Fibroblast of upper back skin (primary cell): ENCODE results near the gene GDF7.
"Not testable (repeated sequence)": the region's sequence is repeated elsewhere in the genome, so short reads cannot be mapped to it uniquely, and the experiment has no call there.

Experiments
- DNase-seq: peaks from one replicate; pipeline ENCODE4 v3.0.0-alpha.2; 2013

The GDF7 gene

DNA sequence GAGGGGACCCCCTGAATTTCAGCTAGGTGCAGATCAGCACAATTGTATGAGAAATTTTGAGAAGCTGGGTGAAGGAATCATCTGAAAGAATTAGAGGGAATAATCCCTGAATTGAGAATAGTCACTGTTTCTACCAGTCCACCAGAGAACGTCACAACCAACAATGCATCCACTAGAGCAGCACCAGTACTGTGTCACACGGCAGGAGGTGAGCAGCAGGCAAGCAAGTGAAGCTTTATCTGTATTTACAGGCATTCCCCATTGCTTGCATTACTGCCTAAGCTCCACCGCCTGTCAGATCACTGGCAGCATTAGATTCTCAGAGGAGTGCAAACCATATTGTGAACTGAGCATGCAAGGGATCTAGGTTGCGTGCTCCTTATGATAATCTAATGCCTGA, 40.7 kb downstream of the GDF7 start:
- no peak for DNase-seq

DNA sequence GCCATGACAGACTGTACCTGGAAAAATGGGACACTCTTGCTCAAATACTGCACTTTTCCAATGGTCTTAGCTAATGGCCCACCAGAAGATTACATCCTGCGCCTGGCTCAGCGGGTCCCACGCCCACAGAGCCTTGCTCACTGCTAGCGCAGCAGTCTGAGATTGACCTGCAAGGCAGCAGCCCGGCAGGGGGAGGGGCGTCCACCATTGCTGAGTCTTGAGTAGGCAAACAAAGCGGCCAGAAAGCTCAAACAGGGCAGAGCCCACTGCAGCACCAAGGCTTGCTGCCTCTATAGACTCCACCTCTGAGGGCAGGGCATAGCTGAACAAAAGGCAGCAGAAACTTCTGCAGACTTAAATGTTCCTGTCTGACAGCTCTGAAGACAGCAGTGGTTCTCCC, 44.7 kb downstream of the GDF7 start:
- DNase-seq = not testable (repeated sequence)

DNA sequence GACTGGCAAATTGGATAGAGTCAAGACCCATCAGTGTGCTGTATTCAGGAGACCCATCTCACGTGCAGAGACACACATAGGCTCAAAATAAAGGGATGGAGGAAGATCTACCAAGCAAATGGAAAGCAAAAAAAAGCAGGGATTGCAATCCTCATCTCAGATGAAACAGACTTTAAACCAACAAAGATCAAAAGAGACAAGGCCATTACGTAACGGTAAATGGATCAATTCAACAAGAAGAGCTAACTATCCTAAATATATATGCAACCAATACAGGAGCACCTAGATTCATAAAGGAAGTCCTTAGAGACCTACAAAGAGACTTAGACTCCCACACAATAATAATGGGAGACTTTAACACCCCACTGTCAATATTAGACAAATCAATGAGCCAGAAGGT, 46.6 kb downstream of the GDF7 start:
- not testable (repeated sequence) for DNase-seq

DNA sequence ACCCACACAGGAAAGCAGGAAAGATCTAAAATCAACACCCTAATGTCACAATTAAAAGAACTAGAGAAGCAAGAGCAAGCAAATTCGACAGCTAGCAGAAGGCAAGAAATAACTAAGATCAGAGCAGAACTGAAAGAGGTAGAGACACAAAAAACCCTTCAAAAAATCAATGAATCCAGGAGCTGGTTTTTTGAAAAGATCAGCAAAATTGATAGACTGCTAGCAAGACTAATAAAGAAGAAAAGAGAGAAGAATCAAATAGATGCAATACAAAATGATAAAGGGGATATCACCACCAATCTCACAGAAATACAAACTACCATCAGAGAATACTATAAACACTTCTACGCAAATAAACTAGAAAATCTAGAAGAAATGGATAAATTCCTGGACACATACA, 47.5 kb downstream of the GDF7 start:
- not testable (repeated sequence) for DNase-seq

DNA sequence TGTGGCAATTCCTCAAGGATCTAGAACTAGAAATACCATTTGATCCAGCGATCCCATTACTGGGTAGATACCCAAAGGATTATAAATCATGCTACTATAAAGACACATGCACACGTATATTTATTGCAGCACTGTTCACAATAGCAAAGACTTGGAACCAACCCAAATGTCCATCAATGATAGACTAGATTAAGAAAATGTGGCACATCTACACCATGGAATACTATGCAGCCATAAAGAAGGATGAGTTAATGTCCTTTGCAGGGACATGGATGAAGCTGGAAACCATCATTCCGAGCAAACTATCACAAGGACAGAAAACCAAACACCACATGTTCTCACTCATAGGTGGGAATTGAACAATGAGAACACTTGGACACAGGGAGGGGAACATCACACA, 49.2 kb downstream of the GDF7 start:
- DNase-seq = not testable (repeated sequence)

DNA sequence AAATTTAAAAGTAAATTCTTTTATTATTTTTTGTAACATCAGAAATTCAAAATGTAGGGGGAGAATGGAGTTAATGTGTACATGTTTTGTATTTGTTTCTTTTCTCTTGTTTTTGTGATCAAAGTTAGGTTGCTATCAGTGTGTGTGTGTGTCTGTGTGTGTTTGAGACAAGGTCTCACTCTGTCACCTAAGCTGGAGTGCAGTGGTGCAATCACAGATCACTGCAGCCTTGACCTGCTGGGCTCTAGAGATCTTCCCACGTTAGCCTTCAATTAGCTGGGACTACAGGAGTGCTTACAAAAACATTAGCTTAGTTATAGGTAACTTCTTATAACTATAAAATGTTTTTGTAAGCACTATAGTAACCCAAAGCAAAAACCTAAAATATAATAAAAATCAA, 50.7 kb downstream of the GDF7 start:
- no peak for DNase-seq

DNA sequence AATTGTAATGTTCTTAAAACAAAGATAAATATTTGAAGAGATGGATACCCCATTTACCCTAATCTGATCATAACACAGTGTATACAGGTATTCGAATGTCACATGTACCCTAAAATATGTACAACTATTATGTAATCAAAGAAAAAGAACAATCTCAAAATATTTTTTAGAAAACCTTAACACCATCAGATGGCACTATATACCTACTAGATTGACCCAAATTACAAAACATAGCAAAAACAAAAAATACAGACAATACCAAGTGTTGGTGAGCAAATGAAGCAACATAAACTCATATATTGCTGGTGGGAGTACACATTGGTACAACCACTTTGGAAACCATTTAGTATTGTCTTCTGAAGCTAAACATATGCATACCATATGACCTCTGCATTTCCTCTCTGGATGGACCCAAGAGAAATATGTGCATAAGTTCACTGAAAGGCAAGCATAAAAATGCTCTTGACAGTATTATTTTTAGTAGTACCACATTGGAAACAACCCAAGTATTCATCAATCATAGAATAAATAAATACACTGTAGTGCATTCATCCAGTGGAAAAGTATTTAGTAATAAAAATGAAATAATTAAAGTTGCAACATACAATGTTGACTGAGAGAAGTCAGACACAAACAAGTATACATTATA, 55.8 kb downstream of the GDF7 start:
- peak; percentile 6 for DNase-seq

DNA sequence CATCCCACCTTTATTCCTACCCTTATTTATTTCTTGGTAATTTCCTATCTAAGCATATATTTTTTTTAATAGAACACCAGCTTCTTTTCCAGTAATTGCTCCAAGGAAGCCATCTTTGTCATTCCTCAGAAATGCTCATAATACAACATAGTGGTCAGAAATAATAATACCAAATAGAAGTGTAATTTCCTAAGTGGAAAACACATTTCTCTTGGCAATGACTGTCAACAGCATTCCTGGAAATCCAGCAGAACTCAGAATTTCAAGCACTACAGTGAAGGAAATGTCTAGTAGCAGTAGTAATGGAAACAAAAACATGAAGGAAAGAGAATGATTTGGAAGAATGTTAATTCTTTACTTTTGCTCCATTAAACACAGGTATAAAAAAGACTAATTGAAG, 56.6 kb downstream of the GDF7 start:
- DNase-seq = peak; percentile 49

DNA sequence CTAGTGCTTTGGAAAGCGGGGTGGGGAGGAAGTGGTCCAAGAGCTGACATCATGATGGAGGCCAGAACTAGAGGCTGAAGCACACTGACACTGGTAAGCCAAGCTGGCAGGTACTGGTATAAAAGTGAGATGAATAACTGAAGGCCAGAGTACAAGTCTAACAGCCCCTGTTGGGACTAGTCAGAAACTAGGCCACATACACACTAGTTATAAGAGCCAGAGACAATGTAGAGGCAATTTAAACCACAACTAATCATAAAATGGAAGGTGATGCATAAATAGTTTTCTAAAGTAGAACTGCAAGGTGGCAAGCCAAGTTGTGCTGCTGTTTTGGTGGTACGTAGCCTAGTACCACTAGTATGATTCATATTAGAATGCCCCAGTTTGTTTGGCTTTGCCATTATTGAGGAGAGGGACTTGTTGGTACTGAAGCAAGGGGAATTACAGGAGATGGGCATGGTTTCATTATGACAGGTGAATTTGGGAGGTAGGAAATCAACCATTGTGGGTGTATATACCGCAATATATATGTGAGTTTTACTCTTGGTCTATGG, 57.6 kb downstream of the GDF7 start:
- no peak for DNase-seq

DNA sequence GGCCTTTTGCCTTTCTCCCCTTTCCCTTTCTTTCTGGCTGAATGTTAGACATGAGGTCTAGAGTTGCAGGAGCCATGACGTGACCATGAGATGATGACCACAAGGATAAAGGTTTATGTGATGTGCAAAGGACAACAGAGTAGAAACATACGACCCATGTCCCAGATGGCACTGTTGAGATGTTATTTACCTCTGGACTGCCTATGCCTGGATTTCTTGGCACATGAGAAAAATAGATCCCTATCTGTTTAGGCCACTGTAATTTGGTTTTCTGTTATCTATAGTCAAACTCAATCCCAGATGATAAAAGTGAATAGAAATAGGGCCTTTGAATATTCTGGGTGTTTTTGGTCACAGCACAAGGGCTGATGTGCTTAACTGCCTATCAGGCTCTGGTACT, 58.8 kb downstream of the GDF7 start:
- no peak for DNase-seq

DNA sequence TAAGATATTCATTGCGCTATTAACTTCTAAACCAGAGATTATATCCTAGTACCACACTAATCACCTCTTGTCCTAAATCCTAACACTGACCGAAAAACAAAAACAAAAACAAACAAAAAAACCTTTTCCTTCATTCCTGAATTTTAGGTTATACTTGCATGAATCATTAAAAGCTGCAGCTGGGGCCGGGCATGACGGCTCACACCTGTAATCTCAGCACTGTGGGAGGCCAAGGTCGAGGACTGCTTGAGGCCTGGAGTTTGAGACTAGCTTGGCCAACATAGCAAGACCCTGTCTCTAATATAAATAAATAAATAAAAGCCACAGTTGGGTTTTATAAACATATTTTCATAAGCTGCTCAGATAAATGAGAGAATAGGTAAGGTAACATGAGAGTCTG, 60.0 kb downstream of the GDF7 start:
- no peak for DNase-seq

DNA sequence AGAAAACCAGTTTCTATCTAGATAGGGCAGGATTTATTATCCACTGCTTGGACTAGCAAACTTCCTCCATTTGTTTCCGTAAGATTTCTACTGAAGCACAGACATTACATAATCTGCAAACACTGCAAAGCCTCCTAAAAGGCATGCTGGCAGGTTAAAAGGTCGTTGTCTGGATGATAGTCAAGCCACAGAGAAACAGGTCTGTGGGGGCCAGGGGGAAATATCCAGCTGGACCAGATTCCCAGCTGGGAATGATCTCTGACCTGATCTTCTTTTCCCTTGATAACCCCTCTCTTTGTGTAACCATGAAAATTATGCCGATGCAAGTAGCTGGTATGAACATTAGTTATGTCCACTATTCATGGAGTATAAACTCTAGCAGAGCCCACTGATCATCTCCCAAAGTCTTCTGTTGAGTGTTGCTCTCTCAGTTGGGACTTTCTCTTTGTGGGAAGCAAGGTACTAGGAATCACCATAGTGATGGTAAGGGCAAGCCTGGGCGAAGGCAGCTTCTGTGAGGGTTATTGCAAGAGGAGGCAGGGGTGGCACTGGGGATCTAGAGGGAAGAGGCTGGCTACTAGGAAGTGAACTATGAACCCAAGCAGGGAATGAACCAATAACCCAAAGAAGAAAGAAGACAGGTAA, 61.3 kb downstream of the GDF7 start:
- peak; percentile 11 for DNase-seq
